Measurements from ENCODE around the gene EMP3. TPM values are rescaled to one million over a fixed set of nuclear protein-coding genes. Genes with fewer than 3 reads are reported as not detected.
"Not testable (repeated sequence)": the region's sequence is repeated elsewhere in the genome, so short reads cannot be mapped to it uniquely, and the experiment has no call there.

EMP3 gene
- total RNA-seq, 1 donor from 2014 or later, result 54.3 TPM

GRCh38 chr19:48310227-48310626 is 15.1 kb upstream of the EMP3 start:
- intact Hi-C loops (cut with DNase I), result no loop called here
- ATAC-seq (peak; percentile 57), DNase-seq (ENCODE audit: missing footprints) (no peak)

DNA sequence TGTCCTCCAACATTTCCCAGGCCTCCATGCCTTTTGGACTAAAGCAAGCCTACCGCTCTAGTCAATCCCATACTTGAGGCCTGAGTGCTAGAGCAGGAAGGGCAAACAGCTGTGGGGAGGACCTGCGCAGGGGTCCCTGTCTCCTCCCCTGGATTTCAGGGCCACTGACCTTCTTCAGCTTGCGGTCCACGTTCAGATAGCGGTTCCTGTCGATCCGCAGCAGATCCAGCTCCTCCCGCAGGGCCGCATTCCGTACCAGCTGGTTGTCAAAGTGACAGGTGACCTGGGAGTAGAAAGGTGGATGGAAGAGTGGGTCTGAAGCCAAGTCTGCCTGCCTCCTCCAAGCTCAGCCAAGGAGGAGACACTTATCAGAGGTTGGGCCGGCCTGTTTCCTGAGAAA is 14.0 kb upstream of the EMP3 start:
- ATAC-seq (no peak), DNase-seq (ENCODE audit: missing footprints) (no peak)
- intact Hi-C loops (cut with DNase I), result no loop called here

GRCh38 chr19:48315712-48316111 is 9.6 kb upstream of the EMP3 start:
- intact Hi-C loops (cut with DNase I), result no loop called here
- no peak for ATAC-seq

GRCh38 chr19:48317708-48317960 is 7.7 kb upstream of the EMP3 start:
- DNase-seq (ENCODE audit: missing footprints); intact Hi-C loops (cut with DNase I); ATAC-seq: not testable (repeated sequence)

More at GRCh38 chr19:48315712-48316111, 9.6 kb upstream of the EMP3 start:
- DNase-seq (ENCODE audit: missing footprints), result no peak

- no peak for ATAC-seq
- DNase-seq (ENCODE audit: missing footprints), result no peak
- intact Hi-C loops (cut with DNase I), result no loop called here
These were observed 6.9 kb upstream of the EMP3 start for GRCh38 chr19:48318286-48318987.

GRCh38 chr19:48319647-48320541 is 5.5 kb upstream of the EMP3 start:
- ATAC-seq (peak; percentile 43), DNase-seq (ENCODE audit: missing footprints) (peak; percentile 92)
- intact Hi-C loops (cut with DNase I), result loop anchor here (1.0 to 10.0 kb wide), 3 partner anchors 13 to 262 kb away; no protein-coding TSS in a partner anchor

- intact Hi-C loops (cut with DNase I), result loop anchor here (5.0 to 10.0 kb wide), 2 partner anchors 164 to 261 kb away; no protein-coding TSS in a partner anchor
- peak; percentile 87 for ATAC-seq
- DNase-seq (ENCODE audit: missing footprints), result peak; percentile 99
These were observed 4.1 kb upstream of the EMP3 start for GRCh38 chr19:48321372-48321621.

DNA sequence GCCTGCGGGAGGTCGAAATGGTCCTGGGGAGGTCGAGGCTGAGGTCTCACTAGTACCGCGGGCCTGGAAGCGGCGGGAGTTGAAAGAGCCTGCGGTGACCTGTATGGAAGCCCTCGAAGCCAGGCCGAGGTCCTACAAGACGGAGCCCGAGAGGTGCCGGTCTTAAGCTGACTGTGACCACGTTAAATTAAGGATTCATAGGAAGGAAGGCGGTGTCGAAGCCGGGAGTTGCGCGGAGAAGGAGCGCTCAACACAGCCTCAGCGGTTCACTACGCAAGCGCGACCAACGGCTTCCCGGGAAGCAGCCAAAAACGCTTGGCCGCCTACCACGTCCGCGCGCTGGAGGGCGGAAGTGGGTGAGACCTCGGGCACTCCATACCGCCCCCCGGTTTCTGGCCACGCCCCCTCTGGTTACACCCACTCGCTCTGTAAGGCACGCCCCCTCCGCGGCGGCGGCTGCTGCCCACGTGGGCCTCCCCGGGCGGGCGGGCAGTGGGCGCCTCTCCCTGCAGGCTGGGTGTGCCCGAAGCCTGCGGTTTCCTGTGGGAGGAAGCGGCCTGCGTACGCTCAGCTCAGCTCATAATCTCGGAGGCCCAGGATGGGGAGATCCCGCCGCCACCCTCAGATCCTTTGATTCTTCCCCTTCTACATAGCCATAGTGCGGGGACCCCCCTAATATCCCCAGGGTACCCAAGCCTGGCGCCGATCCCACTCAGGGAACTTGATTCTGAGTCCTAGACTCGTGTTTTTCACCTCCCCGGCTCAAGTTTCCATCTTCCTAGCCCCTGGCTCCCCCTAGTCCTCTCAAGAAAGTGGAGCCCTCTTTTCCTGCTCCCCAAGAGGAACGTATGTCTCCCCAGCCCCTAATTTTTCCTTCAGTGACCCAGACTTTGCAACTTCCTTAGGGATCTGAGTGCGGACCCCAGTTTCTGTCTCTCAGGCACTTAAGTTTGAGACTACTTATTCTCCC is 3.4 kb upstream of the EMP3 start:
- intact Hi-C loops (cut with DNase I), result loop anchor here (5.0 to 10.0 kb wide), 2 partner anchors 163 to 260 kb away; no protein-coding TSS in a partner anchor
- DNase-seq (ENCODE audit: missing footprints) (peak; percentile 99), ATAC-seq (peak; percentile 93)

GRCh38 chr19:48329167-48329891 is 4.0 kb downstream of the EMP3 start:
- ATAC-seq (no peak), DNase-seq (ENCODE audit: missing footprints) (no peak)
- intact Hi-C loops (cut with DNase I), result loop anchor here (5.0 to 10.0 kb wide), 2 partner anchors 33 to 155 kb away; partner anchors contain the start of genes SYNGR4 and TMEM143

- intact Hi-C loops (cut with DNase I), result loop anchor here (5.0 kb wide), 1 partner anchor 58 kb away; the partner anchor contains the start of gene ZNF114
- ATAC-seq, result peak; percentile 21
These were observed 4.8 kb downstream of the EMP3 start for GRCh38 chr19:48330012-48330681.

GRCh38 chr19:48332351-48332661 is 7.0 kb downstream of the EMP3 start:
- ATAC-seq (no peak), DNase-seq (ENCODE audit: missing footprints) (no peak)
- intact Hi-C loops (cut with DNase I), result loop anchor here (5.0 kb wide), 1 partner anchor 60 kb away; the partner anchor contains the start of gene ZNF114

More at GRCh38 chr19:48330012-48330681, 4.8 kb downstream of the EMP3 start:
- peak; percentile 77 for DNase-seq (ENCODE audit: missing footprints)

DNA sequence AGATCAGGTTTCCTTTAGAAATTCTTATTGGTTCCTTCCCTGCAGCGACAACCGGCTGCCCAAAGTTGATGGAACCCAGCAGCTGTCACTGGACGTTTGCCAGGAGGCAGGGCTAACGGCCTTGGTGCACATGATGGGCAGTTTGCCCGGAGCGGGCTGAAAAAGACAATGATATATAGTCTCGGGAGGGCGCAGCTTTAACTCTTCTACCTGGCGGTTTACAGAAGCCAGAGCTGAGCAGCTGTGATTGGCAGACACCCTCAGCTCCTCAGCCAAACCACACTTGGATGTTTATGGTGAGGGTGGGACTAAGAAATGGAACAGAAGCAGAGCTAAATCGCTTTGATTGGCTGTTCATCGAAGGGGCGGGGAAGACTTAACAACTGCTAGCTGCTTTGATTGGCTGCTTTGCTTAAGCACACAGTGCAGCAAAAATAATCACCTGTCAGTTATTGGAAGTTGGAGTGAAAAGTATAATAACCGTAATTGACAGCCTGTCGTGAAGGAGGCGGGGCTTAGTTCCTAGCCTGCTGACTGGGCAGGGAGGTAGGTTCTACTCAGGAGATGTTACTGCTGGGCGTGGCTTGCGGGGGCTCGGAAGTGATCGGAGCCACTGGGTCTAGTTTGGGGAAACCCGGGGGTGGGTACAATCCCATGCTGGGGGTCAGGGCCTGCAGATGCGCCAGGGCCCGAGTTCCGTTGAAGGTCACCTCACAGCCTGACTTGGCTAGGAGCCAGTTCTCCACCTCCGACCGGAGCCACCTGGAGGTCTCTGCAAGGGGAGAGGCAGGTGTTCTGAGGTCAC is 7.5 kb downstream of the EMP3 start:
- DNase-seq (ENCODE audit: missing footprints) (peak; percentile 93), ATAC-seq (peak; percentile 81)
- intact Hi-C loops (cut with DNase I), result loop anchor here (1.0 to 5.0 kb wide), 2 partner anchors 13 to 61 kb away; partner anchors contain the start of gene ZNF114

- ATAC-seq (peak; percentile 85), DNase-seq (ENCODE audit: missing footprints) (peak; percentile 96)
- intact Hi-C loops (cut with DNase I), result loop anchor here (1.0 to 5.0 kb wide), 2 partner anchors 13 to 61 kb away; partner anchors contain the start of gene ZNF114
These were observed 8.4 kb downstream of the EMP3 start for GRCh38 chr19:48333467-48334384.

- intact Hi-C loops (cut with DNase I), result no loop called here
- ATAC-seq (no peak), DNase-seq (ENCODE audit: missing footprints) (no peak)
These were observed 13.0 kb downstream of the EMP3 start for GRCh38 chr19:48338253-48338755.

GRCh38 chr19:48338802-48339503 is 13.6 kb downstream of the EMP3 start:
- no peak for ATAC-seq
- intact Hi-C loops (cut with DNase I), result no loop called here
- DNase-seq (ENCODE audit: missing footprints), result no peak
